IMR-90 (cell line): Measurements from ENCODE around the gene KRT86. TPM values are rescaled to one million over a fixed set of nuclear protein-coding genes. Genes with fewer than 3 reads are reported as not detected.
A peak's percentile ranks its signal among the peaks of the same experiment; 100 is the strongest.

Experiments used
- ATAC-seq: fragments of 200-7000 bp; cut with Tn5 transposase; 2 replicates; pipeline ENCODE4 v1.9.1; 2020; ENCODE audit warnings: low read depth, mild to moderate bottlenecking, moderate library complexity
- BruUV-seq: library from RNA; stranded (reverse); fragments of 400-500 nt; replicated peaks from 2 replicates; lab custom pipeline; 2021; lab: Mats Ljungman, UMichigan
- CTCF ChIA-PET: fragments of 300-600 bp; formaldehyde crosslinking; extraction: SDS; loops from one replicate; lab custom pipeline; 2021; ENCODE audit warnings: antibody characterized with exemption; lab: Yijun Ruan, JAX
- POLR2A ChIA-PET: fragments of 300-600 bp; sonication (Branson Sonifier 250); formaldehyde crosslinking; loops from one replicate; lab custom pipeline; 2022; ENCODE audit warnings: antibody characterized with exemption; ENCODE audit not compliant: unreplicated experiment; lab: Charles Lee
- DNase-seq: peaks from one replicate; pipeline ENCODE4 v3.0.0; 2013
- H2AFZ ChIP-seq: replicated peaks from 2 replicates; pipeline ENCODE3; 2013; ENCODE audit warnings: low read length, mild to moderate bottlenecking; ENCODE audit not compliant: poor library complexity
- H2AK5ac ChIP-seq: 2 replicates; pipeline ENCODE4 v1.6.1; 2013; ENCODE audit warnings: low read depth, low read length, inconsistent platforms
- H2AK9ac ChIP-seq: replicated peaks from 2 replicates; pipeline ENCODE3; 2013; ENCODE audit warnings: mild to moderate bottlenecking, low read depth, low read length, moderate library complexity; ENCODE audit not compliant: poor library complexity
- H2BK120ac ChIP-seq: 2 replicates; pipeline ENCODE4 v1.6.1; 2013; ENCODE audit warnings: low read depth, low read length, inconsistent platforms
- H2BK15ac ChIP-seq: 3 replicates; pipeline ENCODE4 v1.6.1; 2013; ENCODE audit warnings: low read depth, low read length, inconsistent platforms
- H2BK20ac ChIP-seq: 2 replicates; pipeline ENCODE4 v1.6.1; 2013; ENCODE audit warnings: low read depth, mild to moderate bottlenecking, inconsistent platforms, low read length, moderate library complexity
- H2BK5ac ChIP-seq: 2 replicates; pipeline ENCODE4 v1.6.1; 2013; ENCODE audit warnings: mild to moderate bottlenecking, low read depth, low read length, inconsistent platforms; ENCODE audit not compliant: poor library complexity, severe bottlenecking
- H3K14ac ChIP-seq: replicated peaks from 2 replicates; pipeline ENCODE4 v1.6.1; 2013; ENCODE audit warnings: low read depth, low read length, inconsistent platforms
- H3K18ac ChIP-seq: 2 replicates; pipeline ENCODE4 v1.6.1; 2013; ENCODE audit warnings: low read depth, low read length, control low read depth
- H3K23ac ChIP-seq: 2 replicates; pipeline ENCODE4 v1.6.1; 2013; ENCODE audit warnings: low read depth, low read length, inconsistent platforms
- H3K27ac ChIP-seq: 2 replicates; pipeline ENCODE4 v1.5.1; 2013; ENCODE audit warnings: mild to moderate bottlenecking, control low read depth, low read length; ENCODE audit not compliant: insufficient read depth
- H3K27me3 ChIP-seq: 2 replicates; pipeline ENCODE4 v1.6.1; 2013; ENCODE audit warnings: low read length; ENCODE audit not compliant: control insufficient read depth, insufficient read depth
- H3K36me3 ChIP-seq: 2 replicates; pipeline ENCODE4 v1.6.1; 2013; ENCODE audit warnings: low read length, mixed read lengths; ENCODE audit not compliant: control insufficient read depth, insufficient read depth
- H3K4ac ChIP-seq: 2 replicates; pipeline ENCODE4 v1.6.1; 2013; ENCODE audit warnings: low read depth, low read length, inconsistent platforms
- H3K4me1 ChIP-seq: 2 replicates; pipeline ENCODE4 v1.6.1; 2013; ENCODE audit warnings: low read length, mixed read lengths; ENCODE audit not compliant: control insufficient read depth, insufficient read depth
- H3K4me2 ChIP-seq: 2 replicates; pipeline ENCODE4 v1.6.1; 2013; ENCODE audit warnings: low read depth, mild to moderate bottlenecking, control low read depth, low read length, moderate library complexity
- H3K4me3 ChIP-seq: 2 replicates; pipeline ENCODE4 v1.5.1; 2013; ENCODE audit warnings: low read depth, mild to moderate bottlenecking, control low read depth, low read length, moderate library complexity; ENCODE audit not compliant: insufficient read depth
- H3K56ac ChIP-seq: 2 replicates; pipeline ENCODE4 v1.6.1; 2013; ENCODE audit warnings: low read length, inconsistent platforms; ENCODE audit not compliant: insufficient read depth; ENCODE audit errors: extremely low read depth
- H3K79me1 ChIP-seq, 2 experiments: 2 replicates each; pipeline ENCODE4 v1.6.1; 2013; ENCODE audit warnings: low read length in 2 of 2, inconsistent platforms in 1 of 2, low read depth in 1 of 2
- H3K9ac ChIP-seq: 2 replicates; pipeline ENCODE4 v1.6.1; 2013; ENCODE audit warnings: low read depth, low read length, control low read depth
- H3K9me1 ChIP-seq: 2 replicates; pipeline ENCODE4 v1.6.1; 2013; ENCODE audit warnings: low read length, inconsistent platforms; ENCODE audit not compliant: insufficient read depth
- H3K9me3 ChIP-seq: 2 replicates; pipeline ENCODE4 v1.6.1; 2013; ENCODE audit warnings: low read length; ENCODE audit not compliant: control insufficient read depth, insufficient read depth
- H4K20me1 ChIP-seq: 2 replicates; pipeline ENCODE4 v1.6.1; 2013; ENCODE audit warnings: low read length, inconsistent platforms; ENCODE audit not compliant: insufficient read depth
- H4K5ac ChIP-seq: 2 replicates; pipeline ENCODE4 v1.6.1; 2013; ENCODE audit warnings: mild to moderate bottlenecking, low read depth, low read length, control low read depth
- H4K8ac ChIP-seq, 2 experiments: 2 replicates each; pipeline ENCODE4 v1.6.1; 2013; ENCODE audit warnings: low read depth in 2 of 2, low read length in 2 of 2, control low read depth in 1 of 2, inconsistent platforms in 1 of 2
- H4K91ac ChIP-seq: 2 replicates; pipeline ENCODE4 v1.6.1; 2013; ENCODE audit warnings: low read depth, low read length, inconsistent platforms; ENCODE audit not compliant: insufficient read depth
- FOS ChIP-seq: fragments of 150-350 bp; IDR thresholded peaks from 2 replicates; pipeline ENCODE4 v1.6.1; 2016; ENCODE audit warnings: low read depth, low read length
- MXI1 ChIP-seq: IDR thresholded peaks from 2 replicates; pipeline ENCODE4 v1.6.1; 2012; ENCODE audit warnings: low read depth, mild to moderate bottlenecking, low read length, moderate library complexity, borderline replicate concordance
- RCOR1 ChIP-seq: IDR thresholded peaks from 2 replicates; pipeline ENCODE4 v1.6.1; 2012; ENCODE audit warnings: mild to moderate bottlenecking, low read length, improper control_type of control experiment; ENCODE audit not compliant: insufficient replicate concordance
- USF2 ChIP-seq: fragments of 150-350 bp; IDR thresholded peaks from 2 replicates; pipeline ENCODE4 v1.6.1; 2017; ENCODE audit warnings: mild to moderate bottlenecking, antibody characterized with exemption, low read length, low read depth
- WGBS, 2 experiments: methylation state at CpG; one replicate each; pipeline versions ENCODE4 v1.1.5 to v1.1.7; 2013; ENCODE audit warnings: missing lambda C conversion rate in 2 of 2; ENCODE audit not compliant: insufficient read length in 1 of 2; ENCODE audit errors: extremely low coverage in 2 of 2; 5-methylcytosine and 5-hydroxymethylcytosine counted together
- dilution Hi-C: fragments of 300-500 bp; cut with HindIII; formaldehyde crosslinking; loops from one replicate; pipeline ENCODE4 v1.14.3; 2018; ENCODE audit warnings: low sequenced_read_pairs; ENCODE audit not compliant: unreplicated experiment
- in situ Hi-C: fragments of 300-500 bp; cut with MboI; formaldehyde crosslinking; loops from 3 replicates; pipeline ENCODE4 v1.14.3; 2019; ENCODE audit warnings: low sequenced_read_pairs, inconsistent platforms, mixed read lengths
- intact Hi-C: fragments of 100-400 bp; cut with micrococcal nuclease; formaldehyde crosslinking; loops from 2 replicates; pipeline ENCODE4 v1.10.0; 2022
- polyA plus RNA-seq, 3 experiments: library from polyadenylated mRNA; depleted of rRNA; stranded (reverse); fragments of >200 nt; gene quantifications; 2 replicates each; pipeline ENCODE4 v1.2.3, GENCODE V29; 2012; ENCODE audit warnings: low replicate concordance in 1 of 3
- total RNA-seq: library from RNA; depleted of rRNA; stranded (reverse); fragments of >200 nt; gene quantifications from 2 replicates; pipeline ENCODE4 v1.2.3, GENCODE V29; 2012

KRT86 gene
- total and polyA plus RNA-seq, 2 of the 4 experiments (the other 2 are of a cell fraction) = not detected

- no peak overlapping the region for H2AK9ac ChIP-seq
- no peaks in the 10 kb centered on the region for H3K36me3 ChIP-seq
- intact Hi-C loops (loop anchor here (5.0 kb wide), 1 partner anchor 44 kb away; no protein-coding TSS in a partner anchor), in situ Hi-C loops (no loop called here), dilution Hi-C loops (no loop called here)
- H3K4ac ChIP-seq = peak overlapping the region; percentile 45; the same call in 1 of the 2 replicates
- no peak overlapping the region for H3K9ac ChIP-seq
- H3K9me1 ChIP-seq = peaks cover 29% of the 10 kb centered on the region
- no peak for ATAC-seq
- H4K8ac ChIP-seq = no peak overlapping the region; a peak in 1 of 4 replicates
- H3K27ac ChIP-seq = no peak overlapping the region
- H2BK5ac ChIP-seq = no peak overlapping the region
- H4K91ac ChIP-seq = peak overlapping the region; percentile 15; the same call in 1 of the 2 replicates
- no peak overlapping the region for H3K4me2 ChIP-seq
- no peaks in the 10 kb centered on the region for H4K20me1 ChIP-seq
- H3K56ac ChIP-seq = no peak overlapping the region
- peaks cover 0 to 17% of the 10 kb centered on the region in 2 experiments; a peak in 2 of 4 replicates for H3K79me1 ChIP-seq
- peak overlapping the region; percentile 59 for H2AFZ ChIP-seq
- TF ChIP-seq USF2 (no peak), RCOR1 (no peak), MXI1 (no peak), FOS (no peak)
- DNase-seq = no peak
- H3K18ac ChIP-seq = no peak overlapping the region
- H3K27me3 ChIP-seq = no peaks in the 10 kb centered on the region
- peak overlapping the region; percentile 37; the same call in 1 of the 2 replicates for H2BK20ac ChIP-seq
- 0 out of 2 replicates have a peak overlapping the region, but pooled peaks have one; percentile 8 for H3K14ac ChIP-seq
- 78% methylated on average over 10 of the region's 40 CpGs; no CpG with 5 or more reads in 1 of the 2 experiments for WGBS, 2 experiments
- H2BK120ac ChIP-seq = peak overlapping the region; percentile 44
- no peak overlapping the region for H2BK15ac ChIP-seq
- BruUV-seq = no TSS peak
- POLR2A ChIA-PET = no interaction called here
- H3K23ac ChIP-seq = no peak overlapping the region
- H3K4me3 ChIP-seq = no peak overlapping the region
- CTCF ChIA-PET = no interaction called here
- no peak overlapping the region for H4K5ac ChIP-seq
- H3K9me3 ChIP-seq = no peaks in the 10 kb centered on the region
- H2AK5ac ChIP-seq = peak overlapping the region; percentile 35
- peaks cover 23% of the 10 kb centered on the region for H3K4me1 ChIP-seq
Observed at GRCh38 chr12:52233462-52234207, 40.8 kb upstream of the KRT86 start.
